GM10248 (cell line): ENCODE data around the gene CPNE7.

Source experiments
- CTCF ChIA-PET: fragments of 300-600 bp; sonication (Branson Sonifier 250); formaldehyde crosslinking; extraction: SDS; loops from one replicate; lab custom pipeline; 2021; ENCODE audit warnings: antibody characterized with exemption; lab: Yijun Ruan, JAX
- POLR2A ChIA-PET: fragments of 350-650 bp; sonication (Branson Sonifier 250); formaldehyde crosslinking; extraction: SDS; loops from one replicate; lab custom pipeline; 2020; ENCODE audit warnings: antibody characterized with exemption; lab: Yijun Ruan, JAX
- DNase-seq: peaks from one replicate; pipeline ENCODE4 v3.0.0; 2012; ENCODE audit errors: extremely low spot score
- TF ChIP-seq, protein P1 (sequence below): IDR thresholded peaks from 2 replicates; pipeline ENCODE4 v1.5.1; 2012; ENCODE audit warnings: mild to moderate bottlenecking, low read depth; ENCODE audit errors: extremely low read depth, missing control alignments, control extremely low read depth

Gene CPNE7

DNA sequence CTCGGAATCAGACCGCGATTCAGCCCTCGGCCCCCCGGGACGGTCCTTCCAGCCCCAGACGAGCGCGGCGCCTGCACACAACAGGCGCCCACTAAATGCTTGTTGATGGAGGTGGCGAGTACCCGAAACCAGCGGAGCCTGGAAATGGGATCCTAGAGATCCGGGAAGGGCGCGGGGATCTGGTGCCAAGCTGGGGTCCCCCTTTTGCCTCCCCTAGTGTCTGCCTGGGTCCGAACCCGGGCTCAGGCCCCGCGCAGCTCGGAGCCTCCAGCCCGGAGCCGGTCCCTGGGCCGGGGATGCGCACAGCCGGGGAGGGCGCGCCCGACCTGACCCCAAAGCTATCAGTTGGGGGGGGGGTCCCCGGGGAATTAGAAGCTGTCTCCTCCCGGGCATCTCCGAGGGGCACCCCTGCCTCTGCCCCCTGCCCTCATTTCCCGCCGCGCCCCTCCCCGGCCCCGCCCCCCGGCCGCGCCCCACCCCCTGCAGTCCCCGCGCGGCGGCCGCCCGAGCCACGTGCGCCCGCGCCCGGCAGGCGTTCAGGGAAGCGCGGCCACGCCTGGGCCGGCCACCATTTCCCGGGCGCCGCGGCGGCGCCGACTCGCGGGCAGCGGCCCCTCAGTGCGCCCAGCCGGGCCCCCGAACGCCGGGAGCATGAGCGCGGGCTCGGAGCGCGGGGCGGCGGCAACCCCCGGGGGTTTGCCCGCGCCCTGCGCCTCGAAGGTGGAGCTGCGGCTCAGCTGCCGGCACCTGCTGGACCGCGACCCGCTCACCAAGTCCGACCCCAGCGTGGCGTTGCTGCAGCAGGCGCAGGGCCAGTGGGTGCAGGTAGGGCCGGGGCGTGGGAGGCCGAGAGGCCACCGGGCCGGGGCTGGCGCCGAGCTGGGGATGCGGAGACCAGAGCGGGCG is at the start of gene CPNE7:
Gene CPNE7, plus strand, starts transcription at position 512 of the 906 bp plus-strand sequence. Its CDS starts 140 bp downstream, at position 652.
- peak; percentile 71 for DNase-seq
- ChIA-PET CTCF (interaction anchor here (0.7 to 1.7 kb wide), 4 partner anchors 10 to 125 kb away, joined by 3 to 7 read pairs (median 4); no protein-coding TSS in a partner anchor), POLR2A (interaction anchor here (0.6 to 1.2 kb wide), 3 partner anchors 9 to 590 kb away, joined by 3 to 6 read pairs (median 4); no protein-coding TSS in a partner anchor)
- TF ChIP-seq, protein P1, sequence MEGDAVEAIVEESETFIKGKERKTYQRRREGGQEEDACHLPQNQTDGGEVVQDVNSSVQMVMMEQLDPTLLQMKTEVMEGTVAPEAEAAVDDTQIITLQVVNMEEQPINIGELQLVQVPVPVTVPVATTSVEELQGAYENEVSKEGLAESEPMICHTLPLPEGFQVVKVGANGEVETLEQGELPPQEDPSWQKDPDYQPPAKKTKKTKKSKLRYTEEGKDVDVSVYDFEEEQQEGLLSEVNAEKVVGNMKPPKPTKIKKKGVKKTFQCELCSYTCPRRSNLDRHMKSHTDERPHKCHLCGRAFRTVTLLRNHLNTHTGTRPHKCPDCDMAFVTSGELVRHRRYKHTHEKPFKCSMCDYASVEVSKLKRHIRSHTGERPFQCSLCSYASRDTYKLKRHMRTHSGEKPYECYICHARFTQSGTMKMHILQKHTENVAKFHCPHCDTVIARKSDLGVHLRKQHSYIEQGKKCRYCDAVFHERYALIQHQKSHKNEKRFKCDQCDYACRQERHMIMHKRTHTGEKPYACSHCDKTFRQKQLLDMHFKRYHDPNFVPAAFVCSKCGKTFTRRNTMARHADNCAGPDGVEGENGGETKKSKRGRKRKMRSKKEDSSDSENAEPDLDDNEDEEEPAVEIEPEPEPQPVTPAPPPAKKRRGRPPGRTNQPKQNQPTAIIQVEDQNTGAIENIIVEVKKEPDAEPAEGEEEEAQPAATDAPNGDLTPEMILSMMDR, result no peak

DNA sequence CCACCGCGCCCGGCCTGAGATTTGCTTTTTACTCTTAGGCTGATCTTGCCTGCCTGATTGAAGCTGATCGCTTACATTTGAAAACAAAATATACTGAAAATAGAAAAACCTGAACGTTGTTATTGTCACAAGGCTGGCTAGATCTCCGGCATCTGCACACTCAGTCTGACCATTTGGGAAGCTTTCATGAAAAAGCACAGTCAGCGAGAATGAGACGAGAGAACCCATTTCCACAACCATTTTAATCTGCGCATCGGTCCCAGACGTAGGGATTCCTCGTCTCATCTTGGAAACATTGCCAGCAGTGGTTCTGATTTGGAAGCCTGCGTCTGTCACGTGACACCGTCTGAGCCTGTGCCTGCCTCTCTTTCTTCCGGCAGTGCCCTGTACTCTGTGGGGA is 46.5 kb upstream of the CPNE7 start:
- ChIA-PET POLR2A (interaction anchor here (0.7 kb wide), 1 partner anchor 13 kb away, joined by 5 read pairs; no protein-coding TSS in a partner anchor), CTCF (interaction anchor here (1.4 to 1.6 kb wide), 2 partner anchors 23 to 28 kb away, joined by 3 to 4 read pairs; no protein-coding TSS in a partner anchor)
- TF ChIP-seq, protein P1, result no peak

DNA sequence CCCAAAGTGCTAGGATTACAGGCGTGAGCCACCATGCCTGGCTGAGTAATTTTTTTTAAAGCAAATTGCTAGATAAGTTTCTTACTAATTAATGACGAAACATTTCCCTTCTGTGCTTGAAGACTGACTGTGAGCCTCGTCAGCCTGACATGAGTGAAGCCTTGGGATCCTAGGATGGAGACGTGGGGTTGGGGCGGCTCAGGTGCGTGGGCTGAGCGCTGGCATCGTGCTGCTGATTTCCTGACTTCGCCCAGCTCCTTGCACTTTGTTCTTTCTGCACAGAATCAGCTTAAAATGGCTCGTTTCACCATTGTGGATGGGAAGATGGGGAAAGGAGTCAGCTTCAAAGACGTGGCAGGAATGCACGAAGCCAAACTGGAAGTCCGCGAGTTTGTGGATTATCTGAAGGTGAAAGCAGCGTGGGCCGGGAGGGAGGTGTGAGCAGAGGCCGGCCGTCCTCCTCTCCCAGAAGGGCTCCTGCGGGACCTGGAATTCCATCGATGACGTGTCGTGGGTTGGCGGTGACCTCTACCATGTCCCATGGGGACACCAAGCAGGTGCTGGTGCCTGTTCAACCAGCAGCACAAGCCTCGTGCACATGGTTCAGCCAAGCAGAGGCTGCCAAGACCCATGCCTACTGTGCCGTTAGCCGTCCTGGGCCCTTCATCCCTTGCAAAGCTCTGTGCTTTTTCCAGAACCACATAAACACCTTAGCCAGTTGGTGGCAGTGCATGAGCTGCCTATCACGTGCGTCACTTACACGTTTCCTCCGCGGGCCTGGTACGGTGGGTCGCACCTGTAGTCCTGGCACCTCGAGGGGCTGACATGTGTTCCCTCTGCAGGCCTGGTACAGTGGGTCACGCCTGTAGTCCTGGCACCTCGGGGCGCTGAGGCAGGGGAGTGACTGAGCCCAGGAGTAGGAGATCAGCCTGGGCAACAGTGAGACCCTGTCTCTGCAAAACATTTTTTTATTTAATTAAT is 44.9 kb upstream of the CPNE7 start:
- no peak for DNase-seq
- TF ChIP-seq, protein P1, result no peak
- POLR2A ChIA-PET, result no interaction called here
- CTCF ChIA-PET, result interaction anchor here (1.0 to 1.5 kb wide), 2 partner anchors 10 to 26 kb away, joined by 3 read pairs; no protein-coding TSS in a partner anchor

More for the DNA sequence above, 46.5 kb upstream of the CPNE7 start:
- no peak for DNase-seq

DNA sequence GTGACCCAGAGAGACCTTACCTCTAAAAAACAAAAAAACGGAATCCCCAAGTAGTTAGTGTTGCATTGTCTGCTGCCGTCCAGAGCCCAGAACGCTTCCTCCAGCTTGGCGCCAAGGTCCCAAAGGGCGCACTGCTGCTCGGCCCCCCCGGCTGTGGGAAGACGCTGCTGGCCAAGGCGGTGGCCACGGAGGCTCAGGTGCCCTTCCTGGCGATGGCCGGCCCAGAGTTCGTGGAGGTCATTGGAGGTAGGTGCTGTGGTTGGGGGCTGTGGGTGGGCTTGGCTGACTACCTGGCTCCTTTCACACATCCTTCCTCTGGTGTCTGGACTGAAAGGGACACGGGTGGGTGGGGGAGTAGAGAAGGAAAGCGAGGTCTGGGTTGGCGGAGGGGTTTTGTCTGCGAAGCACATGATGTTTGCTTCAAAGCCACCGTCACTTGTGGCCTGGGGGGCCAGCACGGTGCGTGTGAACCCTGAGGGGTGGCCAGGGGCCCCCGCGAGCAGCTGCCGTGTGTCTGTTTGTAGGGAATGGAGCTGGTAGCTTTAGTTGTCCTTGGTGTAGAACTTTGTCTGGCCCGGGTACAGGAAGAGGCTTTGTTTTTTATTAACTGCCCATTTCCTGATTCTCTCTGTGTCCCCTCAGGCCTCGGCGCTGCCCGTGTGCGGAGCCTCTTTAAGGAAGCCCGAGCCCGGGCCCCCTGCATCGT is 43.6 kb upstream of the CPNE7 start:
- ChIA-PET POLR2A (no interaction called here), CTCF (interaction anchor here (1.5 kb wide), 1 partner anchor 9 kb away, joined by 3 read pairs; no protein-coding TSS in a partner anchor)
- DNase-seq, result no peak
- TF ChIP-seq, protein P1, result no peak

DNA sequence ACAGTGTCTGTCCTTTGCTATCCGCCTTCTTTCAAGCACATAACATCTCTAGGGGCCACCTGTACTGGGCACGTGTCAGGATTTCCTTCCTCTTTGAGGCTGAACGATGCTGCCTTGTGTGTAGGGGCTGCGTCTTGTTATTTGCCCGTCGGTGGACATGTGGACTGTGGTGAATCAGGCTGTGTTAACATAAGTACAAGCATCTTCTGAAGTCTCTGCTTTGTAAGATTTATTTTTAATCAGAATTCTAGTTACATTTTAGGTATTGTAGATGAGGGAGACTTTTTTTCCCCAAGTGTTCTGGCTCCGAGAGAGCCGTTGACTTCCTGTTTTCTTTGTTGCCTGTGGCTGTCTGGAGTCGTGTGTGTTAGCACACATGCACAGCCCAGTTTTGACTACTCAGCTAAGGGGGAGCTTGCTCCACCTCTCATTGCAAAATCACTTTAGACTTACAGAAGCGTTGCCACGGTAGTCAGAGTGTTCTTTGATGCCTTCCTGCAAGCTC is 41.3 kb upstream of the CPNE7 start:
- POLR2A ChIA-PET, result interaction anchor here (0.6 kb wide), 1 partner anchor 725 kb away, joined by 6 read pairs; no protein-coding TSS in a partner anchor
- DNase-seq, result no peak
- TF ChIP-seq, protein P1, result no peak
- CTCF ChIA-PET, result no interaction called here
